NCI-H446 treated with DMSO at 0.1 percent for 48 hours (cell line): ENCODE measurements around the gene TNS3.

Experiments
- DNase-seq: peaks from one replicate; lab custom pipeline; 2025; lab: John Stamatoyannopoulos, UW

Gene TNS3

GRCh38 chr7:47226696-47227095, 355.2 kb downstream of the TNS3 start:
- no peak for DNase-seq

- DNase-seq = no peak
Measured at GRCh38 chr7:47225387-47226131, 356.4 kb downstream of the TNS3 start.
